ENCODE results near the gene TADA3.

- TF ChIP-seq YY1 (IDR thresholded peaks at IDR 0.05; ENCODE audit: insufficient read depth, insufficient read length) (no peak), ZNF274 (IDR thresholded peaks at IDR 0.05; ENCODE audit: low read depth, low read length) (no peak)
Measured at GRCh38 chr3:9804996-9805395, 12.7 kb upstream of the TADA3 start.
